ENCODE data around the gene MAN1A2.

Gene MAN1A2

DNA sequence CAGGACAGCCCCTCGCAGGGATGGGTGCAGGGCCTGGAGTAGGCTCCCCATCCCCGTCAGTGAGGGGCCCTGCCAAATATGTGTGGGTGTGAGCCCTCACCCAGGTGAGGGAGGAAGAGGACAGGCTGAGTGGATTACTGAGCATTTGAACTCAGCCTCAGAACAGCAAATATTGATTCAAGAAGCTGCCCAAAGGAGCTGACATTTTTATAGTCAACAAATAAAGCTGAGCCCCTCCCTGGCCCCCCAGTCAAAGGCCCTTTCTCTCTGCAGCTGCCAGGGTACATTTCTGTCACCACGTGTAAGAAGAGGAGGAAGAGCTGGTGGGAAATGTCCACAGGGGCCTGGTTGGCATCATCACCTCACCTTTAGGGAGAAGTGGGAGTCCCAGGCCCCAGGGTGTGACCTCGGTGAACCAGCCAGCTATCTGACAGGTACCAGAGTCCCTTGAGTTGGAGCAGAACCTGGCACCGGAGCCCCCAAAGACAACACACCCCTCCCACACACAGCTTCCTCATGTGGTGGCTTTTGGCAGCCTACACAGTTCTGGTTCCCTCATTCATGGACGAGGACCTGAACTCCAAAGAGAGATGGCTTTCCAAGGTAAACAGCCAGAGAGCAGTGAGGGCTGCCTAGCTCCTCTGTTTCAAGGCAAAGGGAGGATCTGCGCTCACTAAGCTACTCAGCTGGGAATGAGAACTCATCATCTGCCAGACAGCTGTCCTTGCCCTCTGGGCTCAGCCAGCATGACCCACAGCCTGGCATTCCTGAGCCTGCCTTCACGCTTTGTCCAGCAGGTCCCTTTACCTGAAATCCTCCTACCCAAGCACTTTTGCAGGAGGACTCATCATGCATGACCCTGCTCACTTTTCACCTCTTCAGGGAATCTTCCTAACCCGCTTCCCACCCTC, 195.6 kb downstream of the MAN1A2 start:
- no peak for DNase-seq

DNA sequence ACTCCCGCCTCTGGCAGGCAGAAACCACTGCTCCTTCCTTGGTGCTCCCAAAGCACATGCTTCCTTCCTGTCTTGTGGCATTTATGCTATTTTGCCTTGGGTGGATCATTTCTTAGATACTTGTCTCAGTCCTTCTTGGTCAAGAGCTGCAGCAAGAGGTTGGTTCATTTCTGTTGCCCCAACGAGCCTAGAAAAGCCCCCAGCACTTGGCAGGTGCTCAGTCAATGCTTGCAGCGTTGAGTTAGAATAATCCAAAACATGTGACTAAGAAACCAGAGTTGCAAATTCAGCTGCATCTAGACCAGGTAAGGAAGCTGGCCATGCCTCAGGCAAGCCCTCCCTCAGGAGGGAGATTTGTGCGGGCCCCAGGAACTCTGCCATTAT, 196.2 kb downstream of the MAN1A2 start:
- DNase-seq, result no peak

DNA sequence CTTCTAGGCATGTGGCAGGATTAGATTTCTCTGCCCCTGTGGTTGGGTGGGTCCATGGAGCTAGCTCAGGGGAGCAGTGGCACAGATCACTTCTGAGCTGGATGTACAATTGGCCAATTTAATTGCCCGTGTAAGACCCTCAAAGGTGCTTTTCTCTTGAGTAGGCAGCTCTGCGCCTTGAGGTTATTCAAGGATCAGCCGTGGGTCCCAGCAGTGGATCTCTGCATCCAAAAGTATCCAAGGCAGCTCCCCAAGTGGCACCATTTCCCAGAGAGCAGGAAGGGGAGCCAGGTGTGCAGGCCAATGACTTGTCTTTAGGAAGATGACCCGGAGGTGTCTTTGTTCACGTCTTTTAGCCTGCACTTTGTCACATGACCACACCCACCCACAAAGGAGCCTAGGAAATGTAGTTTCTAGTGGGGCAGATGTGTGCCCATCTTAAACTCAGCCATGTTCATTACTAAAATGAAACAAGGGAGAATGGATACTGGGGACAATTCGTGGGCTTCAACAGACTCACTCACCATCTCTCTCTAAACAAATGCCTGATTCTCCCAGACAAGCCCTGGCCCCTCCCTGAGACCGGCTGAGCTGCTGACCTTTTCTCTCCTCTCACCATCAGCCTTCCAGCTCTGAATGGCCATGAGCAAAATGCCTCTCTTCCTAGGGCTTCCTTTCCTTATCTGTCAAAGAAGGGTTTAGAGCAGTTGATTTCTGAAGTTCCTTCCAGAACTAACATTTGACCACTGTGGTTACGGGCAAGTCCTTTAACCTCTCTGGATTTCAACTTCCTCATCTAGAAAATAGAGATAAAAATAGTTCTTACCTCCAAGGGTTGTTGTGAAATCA, 197.2 kb downstream of the MAN1A2 start:
- no peak for DNase-seq

DNA sequence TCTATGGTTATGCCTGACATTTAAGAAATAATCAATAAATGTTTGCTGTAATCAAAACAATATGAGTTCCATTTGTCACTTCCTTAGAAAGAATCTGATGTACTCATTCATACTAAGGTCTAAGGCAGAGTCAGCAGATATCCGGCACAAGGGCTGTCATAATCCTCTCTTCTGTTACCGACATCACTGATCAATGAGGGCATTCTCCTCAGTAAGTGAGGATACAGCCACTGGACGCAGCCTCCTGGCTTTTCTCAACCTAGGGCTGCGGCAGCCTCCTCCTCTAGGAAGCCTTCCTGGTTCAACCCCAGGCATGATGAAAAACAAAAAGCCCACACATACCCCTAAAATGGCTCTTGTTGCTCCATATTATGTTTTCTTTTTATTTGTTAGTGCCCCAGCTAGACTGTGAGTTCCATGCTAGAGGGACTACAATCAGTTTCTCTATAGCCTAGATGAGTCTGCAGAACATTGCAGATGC, 197.9 kb downstream of the MAN1A2 start:
- no peak for DNase-seq

DNA sequence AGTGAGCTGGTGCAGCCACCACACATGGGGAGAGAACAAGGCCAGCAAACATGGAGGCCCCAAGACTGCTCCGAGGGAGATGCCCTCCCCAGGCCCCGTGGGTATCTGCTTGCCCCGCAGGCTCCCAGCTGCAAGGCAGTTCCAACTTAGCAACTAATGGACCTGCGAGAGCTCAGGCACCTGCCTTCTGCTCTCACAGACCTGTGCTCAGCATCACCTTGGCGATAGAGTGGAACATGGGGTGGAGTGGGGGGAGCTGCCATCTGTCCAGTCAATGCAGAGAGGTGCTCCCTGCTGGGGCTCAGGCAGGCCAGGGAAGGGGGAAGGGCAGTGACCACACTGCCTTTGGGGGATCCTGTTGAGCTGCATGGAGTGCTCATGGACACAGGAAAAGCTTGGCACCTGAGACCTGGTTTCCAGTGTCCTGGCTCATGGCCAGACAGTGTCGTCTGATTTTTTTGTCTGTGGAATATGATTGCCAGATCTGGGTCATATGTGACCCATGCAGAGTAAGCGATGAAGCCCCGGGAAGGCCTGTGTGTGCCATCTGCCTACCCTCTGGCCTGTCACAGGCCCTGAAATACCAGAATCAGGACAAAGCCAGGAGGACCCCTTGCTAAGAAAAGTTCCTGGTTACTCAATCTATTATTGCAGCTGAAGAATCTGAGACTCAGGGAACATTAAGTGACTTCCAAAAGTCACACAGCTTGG, 198.7 kb downstream of the MAN1A2 start:
- no peak for DNase-seq

DNA sequence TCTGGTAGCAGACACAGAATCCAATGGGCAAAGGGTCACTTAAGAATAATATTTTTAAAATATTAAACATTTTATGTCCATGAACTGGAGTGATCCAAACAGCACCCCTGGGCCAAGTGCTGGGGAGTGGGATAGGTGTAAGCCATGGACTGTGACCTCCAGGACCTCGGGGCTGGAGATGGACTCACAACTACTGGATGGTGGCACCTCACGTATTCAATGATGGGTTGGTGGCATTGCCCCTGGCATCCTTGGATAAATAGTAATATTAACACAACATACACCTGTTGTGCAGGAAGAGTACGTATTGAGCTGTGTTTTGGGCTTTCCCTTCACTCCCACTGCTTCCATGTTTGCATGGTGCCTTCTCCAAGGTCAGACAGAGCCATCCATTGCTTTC, 199.3 kb downstream of the MAN1A2 start:
- no peak for DNase-seq

DNA sequence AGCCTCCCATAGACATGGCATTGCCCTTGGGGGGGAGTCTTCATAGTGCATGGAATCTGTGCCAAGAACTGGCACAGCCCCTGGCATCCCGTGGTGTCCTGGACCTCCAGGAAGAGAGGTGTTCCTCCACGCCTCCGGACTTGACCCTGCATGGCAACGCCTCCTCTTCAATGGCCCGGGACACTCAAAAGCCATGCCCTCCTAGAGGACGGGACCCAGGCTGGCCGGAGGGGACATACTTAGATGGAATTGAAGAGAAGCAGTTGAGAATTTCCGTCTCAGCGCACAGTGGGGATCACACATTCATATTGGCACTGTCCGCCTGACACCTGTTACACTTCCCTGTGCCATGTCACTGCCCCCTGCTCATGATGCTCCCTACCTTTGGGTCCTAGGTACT, 200.2 kb downstream of the MAN1A2 start:
- DNase-seq, result no peak

DNA sequence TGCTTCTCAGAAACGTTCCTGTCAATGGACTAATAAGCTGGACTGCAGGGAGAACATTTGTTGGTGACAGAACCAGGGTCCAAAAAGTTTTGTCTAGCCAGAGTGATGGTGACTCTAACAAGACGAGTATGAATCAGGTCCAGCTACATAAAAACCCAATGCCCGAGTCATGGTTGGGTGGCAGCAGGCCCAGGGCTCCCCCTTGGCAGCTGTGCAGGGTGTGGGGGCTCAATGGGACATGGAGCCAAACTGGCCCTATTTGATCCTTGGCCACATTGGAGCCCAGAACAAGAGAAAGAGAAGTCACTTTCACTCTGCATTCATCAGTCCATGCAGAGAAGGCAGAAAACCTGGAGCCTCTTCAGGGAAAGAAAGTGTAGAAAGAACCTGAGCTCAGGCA, 200.7 kb downstream of the MAN1A2 start:
- no peak for DNase-seq

DNA sequence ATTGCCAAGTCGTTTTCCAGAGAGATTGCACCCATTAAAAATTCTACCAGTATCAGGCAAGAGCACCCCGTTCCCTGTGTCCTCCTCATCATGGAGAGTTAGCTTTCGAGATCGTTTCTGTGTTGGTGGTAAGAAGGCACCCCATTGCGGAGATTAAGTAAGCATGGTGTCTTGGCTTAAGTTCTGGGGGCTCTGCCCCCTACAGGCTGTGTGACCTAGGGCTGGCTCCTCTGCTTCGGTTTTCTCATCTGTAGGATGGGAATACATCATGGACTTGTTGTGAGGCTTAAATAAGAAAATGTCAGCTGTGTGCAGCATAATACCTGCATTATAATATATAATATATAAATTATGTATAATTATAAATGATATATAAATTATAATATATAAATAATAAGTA, 201.8 kb downstream of the MAN1A2 start:
- no peak for DNase-seq

DNA sequence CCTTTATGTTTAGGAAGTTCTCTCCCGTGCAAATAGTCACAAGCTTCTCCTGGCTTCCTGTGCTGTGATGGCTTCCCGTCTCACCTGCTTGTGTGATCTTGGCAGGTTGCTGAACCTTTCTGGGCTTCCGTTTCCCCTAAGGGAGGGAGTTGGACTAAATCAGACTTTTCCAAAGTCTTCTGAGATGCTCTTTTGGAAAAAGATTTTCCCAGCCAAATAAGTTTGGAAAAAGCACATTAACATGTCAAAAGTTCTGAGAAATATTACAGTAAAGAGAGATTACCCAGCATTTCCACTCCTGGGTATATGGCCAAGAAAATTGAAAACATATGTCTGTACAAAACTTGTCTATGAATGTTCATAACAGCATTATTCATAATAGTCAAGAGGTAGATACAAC, 202.6 kb downstream of the MAN1A2 start:
- DNase-seq, result no peak

DNA sequence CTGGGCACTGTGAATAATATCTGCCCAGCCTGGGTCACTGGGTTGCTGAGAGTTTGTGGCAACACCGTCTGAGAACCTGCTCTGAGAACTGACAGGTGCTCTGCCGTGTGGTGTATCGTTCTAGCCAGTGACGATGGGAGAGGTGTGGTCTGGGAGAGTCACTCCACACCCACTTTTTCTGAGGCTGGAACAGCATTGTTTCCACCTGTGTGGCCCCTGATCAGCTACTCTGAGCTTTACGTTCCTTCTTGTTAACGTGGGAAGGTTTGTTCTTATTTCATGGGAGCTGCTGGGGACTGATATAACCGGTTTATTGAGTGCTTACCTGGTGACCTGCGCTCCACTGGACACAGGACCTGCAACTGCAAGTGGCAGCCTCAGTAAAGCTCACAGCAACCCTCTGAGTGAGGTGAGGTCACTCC, 203.8 kb downstream of the MAN1A2 start:
- no peak for DNase-seq

DNA sequence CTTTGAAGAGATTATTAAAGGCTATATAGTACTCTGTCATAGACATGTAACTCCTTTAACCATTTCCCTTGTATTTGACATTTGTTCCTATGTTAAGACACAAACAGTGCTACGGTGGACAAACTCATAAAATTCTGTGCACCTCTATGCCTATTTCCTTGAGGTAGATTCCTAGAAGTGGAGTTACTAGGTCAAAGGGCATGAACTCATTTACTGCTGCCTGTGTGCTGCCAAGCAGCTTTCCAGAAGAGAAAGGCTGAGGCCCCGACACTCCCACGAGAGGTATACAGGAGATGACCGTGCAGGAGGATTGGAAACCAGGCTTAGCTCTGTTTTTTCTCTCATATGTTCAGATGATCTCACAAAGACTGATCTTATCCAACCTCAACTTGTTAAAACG, 204.2 kb downstream of the MAN1A2 start:
- DNase-seq, result no peak

DNA sequence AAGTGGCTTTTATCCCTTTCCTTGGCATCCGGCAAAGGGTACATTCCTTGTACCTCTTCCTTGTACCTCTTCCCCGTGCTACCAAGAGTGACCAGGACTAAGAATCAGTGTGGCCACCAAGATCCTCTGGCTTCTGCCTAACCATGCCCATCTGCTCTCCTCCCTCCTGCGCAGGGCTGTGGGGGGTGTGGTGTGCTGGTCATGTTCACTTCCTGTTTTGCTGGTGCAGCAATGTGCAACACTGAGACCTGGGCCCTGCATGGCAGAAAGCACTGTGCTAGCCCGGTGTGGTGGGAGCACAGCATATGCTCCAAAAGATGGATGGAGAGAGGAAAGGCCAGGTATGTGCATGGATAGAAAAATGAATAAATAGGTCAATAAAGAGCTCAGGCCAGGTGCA, 205.3 kb downstream of the MAN1A2 start:
- no peak for DNase-seq

DNA sequence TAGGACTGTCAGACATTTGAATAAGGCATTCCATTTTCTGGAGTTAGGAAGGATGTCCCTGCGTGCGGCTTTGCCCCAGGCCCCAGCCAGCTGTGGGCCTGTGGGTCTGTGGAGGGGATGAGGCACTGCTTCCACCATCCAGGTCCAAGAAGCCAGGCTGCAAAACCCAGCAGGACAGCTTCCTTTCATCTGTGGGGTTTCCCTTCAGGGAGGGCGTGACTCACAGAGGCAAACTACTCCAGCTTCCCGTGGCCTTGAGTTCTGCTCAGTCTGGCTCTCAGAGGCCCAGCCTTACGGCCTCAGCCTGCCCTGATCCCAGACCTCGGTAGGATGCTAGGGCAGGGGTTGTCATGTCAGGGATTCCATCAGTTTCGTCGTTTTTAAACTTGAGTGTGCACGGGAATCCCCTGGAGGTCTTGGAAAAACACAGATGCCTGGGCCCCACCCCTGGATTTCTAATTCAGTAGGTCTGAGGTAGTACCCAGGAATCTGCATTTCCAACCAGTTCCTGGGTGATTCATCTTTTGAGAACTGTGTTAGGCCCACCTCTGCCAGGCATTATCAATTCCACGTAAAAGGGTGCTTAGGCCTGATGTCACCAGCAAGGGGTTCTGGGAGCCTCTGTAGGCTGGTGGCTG, 206.3 kb downstream of the MAN1A2 start:
- DNase-seq, result no peak

DNA sequence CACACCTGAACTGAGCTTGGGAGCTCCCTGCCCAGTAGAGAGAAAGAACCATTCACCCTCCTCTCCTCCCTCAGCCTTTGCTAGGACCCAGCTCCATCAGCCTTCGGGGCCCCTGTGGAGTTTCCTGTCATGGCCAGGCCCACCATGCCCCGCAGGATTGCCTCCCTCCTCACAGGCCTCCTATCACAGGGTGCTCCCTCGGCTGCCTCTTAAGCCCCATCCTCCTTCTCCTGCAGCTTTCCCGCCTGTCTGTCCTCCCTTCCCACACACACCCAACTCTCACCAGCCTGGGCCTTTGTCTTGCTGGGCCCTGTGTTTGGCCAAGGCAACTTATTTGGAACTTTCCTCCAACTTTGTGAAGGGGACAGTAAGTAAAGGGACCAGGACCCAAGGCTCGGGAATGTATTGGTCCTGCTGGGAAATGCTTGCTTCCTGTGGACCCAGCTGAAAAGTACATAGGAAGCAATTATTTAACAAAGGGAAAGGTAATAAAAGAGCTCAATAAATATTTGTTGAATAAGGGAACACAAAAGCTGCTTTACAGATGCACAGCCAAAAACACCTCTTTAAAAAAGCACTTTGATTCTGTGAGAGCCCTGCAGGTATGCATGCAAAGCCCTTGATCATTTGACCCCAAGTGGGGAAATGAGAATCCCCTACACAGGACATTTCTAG, 207.0 kb downstream of the MAN1A2 start:
- DNase-seq, result no peak

DNA sequence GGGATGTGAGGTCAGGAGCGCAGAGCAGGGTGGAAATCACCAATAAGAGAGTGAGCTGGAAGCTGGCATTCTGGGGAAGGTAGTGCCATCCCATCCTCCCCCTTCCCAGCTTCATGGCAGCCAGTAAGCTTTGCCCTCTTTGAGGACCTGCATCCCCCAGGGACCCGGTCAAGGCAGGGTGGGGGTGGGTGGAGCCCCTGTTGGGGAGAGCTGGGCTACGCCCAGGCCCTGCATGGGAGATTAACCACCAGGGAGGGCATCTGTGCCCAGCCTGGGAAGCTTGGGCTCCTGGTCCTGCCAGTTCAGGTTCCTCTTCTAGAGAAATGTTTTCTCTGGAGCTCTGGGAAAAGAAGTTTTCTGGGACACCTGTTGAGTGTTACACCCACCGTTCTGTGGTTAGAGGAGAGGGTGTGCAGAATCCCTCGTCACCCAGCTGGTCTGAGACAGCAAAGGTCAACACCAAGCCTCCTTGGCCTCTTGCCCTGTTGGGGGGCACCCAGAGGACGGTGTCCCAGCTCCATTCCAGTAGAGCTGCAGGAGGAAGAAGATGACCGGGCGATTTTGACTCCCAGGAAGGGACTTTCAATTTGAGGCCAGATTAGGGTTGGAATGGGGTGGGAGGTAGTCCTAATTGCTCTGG, 208.5 kb downstream of the MAN1A2 start:
- DNase-seq, result no peak

DNA sequence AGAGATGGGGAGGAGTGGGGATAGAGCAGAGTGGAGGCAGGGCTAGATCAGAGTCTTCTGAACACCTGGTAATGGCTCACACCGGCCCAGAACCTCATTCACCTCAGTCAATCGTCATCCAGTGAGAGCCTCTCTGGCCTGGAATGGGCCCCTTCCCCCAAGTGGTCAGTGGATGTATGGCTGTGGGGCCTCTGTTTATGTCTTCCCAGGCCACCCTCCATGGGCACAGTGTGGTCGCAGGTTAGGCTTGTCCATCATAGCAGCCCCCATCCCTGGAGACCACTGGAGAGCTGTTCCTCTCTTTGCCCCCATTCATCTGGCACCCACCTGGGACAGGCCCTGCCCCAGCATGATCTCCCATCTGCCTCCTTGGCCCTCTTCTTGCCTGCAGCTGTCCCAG, 209.0 kb downstream of the MAN1A2 start:
- DNase-seq, result no peak

DNA sequence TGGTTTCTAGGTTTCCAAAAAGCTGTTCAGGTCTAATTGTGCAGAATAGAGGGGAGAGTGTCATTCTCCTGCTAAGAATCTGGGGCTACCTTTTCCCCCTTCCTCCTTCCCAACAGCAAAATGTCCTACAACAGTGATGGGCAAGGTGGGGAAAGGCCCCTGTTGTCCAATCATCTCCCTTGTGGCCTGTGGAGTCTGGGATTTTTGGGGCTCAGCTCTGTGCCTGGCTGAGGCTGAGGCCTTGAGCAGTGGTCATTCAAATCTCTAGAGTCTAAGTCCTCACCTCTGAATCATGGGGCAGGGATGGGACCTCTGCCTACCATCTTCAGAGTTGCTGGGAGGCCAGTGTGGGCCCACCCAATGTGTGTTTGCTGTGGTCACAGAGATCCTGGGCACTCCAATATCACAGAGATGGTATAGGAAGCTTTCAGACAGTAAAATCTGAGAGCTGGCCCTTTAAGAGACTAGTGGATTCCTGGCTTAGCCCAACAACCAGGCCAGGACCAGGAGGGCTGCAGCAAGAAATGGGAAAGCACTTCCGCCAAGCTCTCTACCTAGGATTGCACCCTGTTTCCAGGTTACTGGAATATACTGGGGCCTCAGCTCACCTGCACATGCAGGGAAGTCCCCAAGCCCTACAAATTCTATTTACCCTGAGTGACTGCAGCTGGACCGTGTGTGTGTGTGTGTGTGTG, 210.1 kb downstream of the MAN1A2 start:
- DNase-seq, result no peak

DNA sequence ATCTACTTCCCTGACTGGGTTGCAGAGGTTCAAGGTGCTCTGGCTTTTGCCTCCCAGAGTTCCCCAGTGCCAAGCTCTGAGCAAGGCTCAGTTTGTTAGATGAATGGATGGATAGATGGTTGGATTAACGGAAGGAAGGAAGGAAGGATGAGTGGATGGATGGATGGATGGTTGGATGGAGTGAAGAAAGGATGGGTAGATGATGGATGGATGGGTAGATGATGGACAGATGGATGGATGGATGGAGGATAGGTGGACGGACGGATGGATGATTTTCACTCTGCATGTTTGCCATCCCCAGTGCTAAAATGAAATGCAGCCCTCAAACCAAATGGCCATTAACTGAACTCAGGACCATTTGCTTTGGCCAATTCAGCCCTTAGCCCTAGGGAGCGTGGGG, 211.2 kb downstream of the MAN1A2 start:
- DNase-seq, result no peak
